GM23248 (cell line): ENCODE results near the gene ZNF80. TPM values are rescaled to one million over a fixed set of nuclear protein-coding genes. Genes with fewer than 3 reads are reported as not detected.

Experiments
- DNase-seq: peaks from one replicate; pipeline ENCODE4 v3.0.0-alpha.2; 2015
- H2AFZ ChIP-seq: fragments of 200-600 bp; sonication (generic); 2 replicates; pipeline ENCODE4 v1.6.1; 2016; ENCODE audit warnings: antibody characterized with exemption
- H3F3A ChIP-seq: fragments of 200-600 bp; sonication (generic); 2 replicates; pipeline ENCODE4 v1.6.1; 2016; ENCODE audit warnings: mild to moderate bottlenecking, antibody characterized with exemption, mixed run types; ENCODE audit not compliant: insufficient read depth
- H3K27ac ChIP-seq: fragments of 200-600 bp; sonication (generic); 2 replicates; pipeline ENCODE4 v1.5.1; 2016; ENCODE audit warnings: mild to moderate bottlenecking
- H3K27me3 ChIP-seq: fragments of 200-600 bp; sonication (generic); replicated peaks from 2 replicates; pipeline ENCODE4 v1.6.1; 2016; ENCODE audit warnings: mild to moderate bottlenecking; ENCODE audit not compliant: insufficient read depth
- H3K36me3 ChIP-seq: fragments of 200-600 bp; sonication (generic); 2 replicates; pipeline ENCODE4 v1.6.1; 2016; ENCODE audit warnings: low read depth, mild to moderate bottlenecking
- H3K4me1 ChIP-seq: fragments of 200-600 bp; sonication (generic); 2 replicates; pipeline ENCODE4 v1.6.1; 2016; ENCODE audit warnings: mild to moderate bottlenecking; ENCODE audit not compliant: insufficient read depth
- H3K4me2 ChIP-seq: fragments of 200-600 bp; sonication (generic); one replicate; pipeline ENCODE4 v1.6.1; 2016; ENCODE audit warnings: mild to moderate bottlenecking; ENCODE audit not compliant: unreplicated experiment
- H3K4me3 ChIP-seq: fragments of 200-600 bp; sonication (generic); 2 replicates; pipeline ENCODE4 v1.5.1; 2016; ENCODE audit warnings: mild to moderate bottlenecking
- H3K79me2 ChIP-seq: fragments of 200-600 bp; sonication (generic); 2 replicates; pipeline ENCODE4 v1.6.1; 2016; ENCODE audit warnings: mild to moderate bottlenecking; ENCODE audit not compliant: insufficient read depth
- H3K9ac ChIP-seq: fragments of 200-600 bp; sonication (generic); 2 replicates; pipeline ENCODE4 v1.6.1; 2016; ENCODE audit warnings: mild to moderate bottlenecking
- H3K9me2 ChIP-seq: fragments of 200-600 bp; sonication (generic); 2 replicates; pipeline ENCODE4 v1.6.1; 2016; ENCODE audit warnings: mixed run types, mild to moderate bottlenecking, moderate library complexity; ENCODE audit not compliant: insufficient read depth
- H3K9me3 ChIP-seq: fragments of 200-600 bp; sonication (generic); one replicate; pipeline ENCODE4 v1.6.1; 2017; ENCODE audit warnings: low read depth
- H4K20me1 ChIP-seq: fragments of 200-600 bp; sonication (generic); 2 replicates; pipeline ENCODE4 v1.6.0; 2016; ENCODE audit not compliant: insufficient read depth
- EZH2 ChIP-seq: fragments of 200-600 bp; sonication (generic); IDR thresholded peaks from 2 replicates; pipeline ENCODE4 v1.6.1; 2018; ENCODE audit warnings: antibody characterized with exemption, mild to moderate bottlenecking; ENCODE audit not compliant: insufficient read depth, poor library complexity, severe bottlenecking
- EZH2phosphoT487 ChIP-seq: fragments of 200-600 bp; sonication (generic); IDR thresholded peaks from 2 replicates; pipeline ENCODE4 v1.6.1; 2018; ENCODE audit warnings: antibody characterized with exemption, moderate library complexity, mild to moderate bottlenecking, low read depth; ENCODE audit not compliant: insufficient read depth
- WGBS, 2 experiments: methylation state at CpG; one replicate each; pipeline ENCODE4 v1.1.6; 2015 to 2017; ENCODE audit warnings: low lambda C conversion rate in 2 of 2, low coverage in 1 of 2; ENCODE audit errors: missing lambda C conversion rate in 2 of 2; 5-methylcytosine and 5-hydroxymethylcytosine counted together
- in situ Hi-C: fragments of 300-500 bp; cut with MboI; formaldehyde crosslinking; loops from 2 replicates; pipeline ENCODE4 v1.15.0; 2020
- polyA plus RNA-seq: library from polyadenylated mRNA; unstranded; fragments of >200 nt; fragmentation: Nextera tagmentation; extraction: Ambion mirVana; gene quantifications from 2 replicates; pipeline ENCODE4 v1.2.1, GENCODE V29; 2016
- total RNA-seq: library from RNA; depleted of rRNA; stranded (reverse); fragments of >200 nt; shearing (Covaris generic); gene quantifications from 2 replicates; pipeline ENCODE4 v1.2.3, GENCODE V29; 2014

ZNF80 gene
- total and polyA plus RNA-seq, 2 experiments from 2014 or later: not detected

DNA sequence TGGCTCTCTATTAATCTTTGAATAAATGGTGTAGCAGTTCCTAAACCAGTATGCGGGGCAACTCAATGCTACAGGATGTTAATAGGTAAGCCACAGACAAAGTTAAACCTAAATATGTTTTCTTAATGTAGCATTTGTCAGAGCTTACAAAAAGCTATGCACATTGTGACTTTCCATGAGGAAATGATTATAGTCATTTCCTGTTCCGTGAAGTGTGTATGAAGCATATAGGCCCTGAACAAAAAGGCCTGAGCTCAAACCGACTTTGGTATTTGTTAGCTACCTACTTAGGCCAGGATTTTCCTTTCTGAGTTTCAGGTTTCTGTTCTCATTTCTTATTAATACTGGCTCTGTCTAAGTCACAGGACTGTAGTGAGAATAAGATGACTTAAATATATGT lies 14.2 kb downstream of the ZNF80 start:
- no peaks in the 10 kb centered on the region for H3K79me2 ChIP-seq
- TF ChIP-seq EZH2phosphoT487 (no peak), EZH2 (no peak)
- no peaks in the 10 kb centered on the region for H3K27me3 ChIP-seq
- H3K36me3 ChIP-seq: no peaks in the 10 kb centered on the region
- peak; percentile 22 for DNase-seq
- no peaks in the 10 kb centered on the region for H3K9me2 ChIP-seq
- H3K27ac ChIP-seq: no peak overlapping the region
- H3K4me2 ChIP-seq: no peak overlapping the region
- peaks cover 5% of the 10 kb centered on the region for H3K9me3 ChIP-seq
- no peaks in the 10 kb centered on the region for H4K20me1 ChIP-seq
- H3K4me3 ChIP-seq: no peak overlapping the region
- H3K4me1 ChIP-seq: no peaks in the 10 kb centered on the region
- in situ Hi-C loops: no loop called here
- 43 to 45% methylated on average over 3 of the region's 3 CpGs for WGBS, 2 experiments
- H3K9ac ChIP-seq: no peak overlapping the region
- H3F3A ChIP-seq: no peaks in the 10 kb centered on the region
- H2AFZ ChIP-seq: 0 out of 2 replicates have a peak overlapping the region, but pooled peaks have one; percentile 3

DNA sequence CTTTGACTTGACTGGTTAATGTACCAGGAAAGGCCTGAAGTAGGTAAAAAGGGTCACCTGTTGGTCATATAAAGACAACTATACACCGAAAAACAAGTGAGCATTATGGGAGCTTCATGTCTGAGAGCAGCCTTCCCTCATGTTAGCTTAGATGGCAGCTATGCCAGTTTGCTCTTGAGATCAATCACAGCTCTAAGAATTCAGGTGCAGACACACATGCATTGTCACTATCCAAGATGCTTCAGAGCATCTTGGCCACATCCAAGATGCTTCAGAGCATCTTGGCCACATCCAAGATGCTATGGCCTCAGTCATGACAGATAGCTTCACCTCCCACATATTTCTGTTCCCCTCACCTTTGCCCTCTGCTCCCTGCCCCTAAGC lies 15.5 kb downstream of the ZNF80 start:
- Histone ChIP-seq H4K20me1 (no peaks in the 10 kb centered on the region), H3K79me2 (no peaks in the 10 kb centered on the region), H3K27ac (no peak overlapping the region), H3K4me2 (no peak overlapping the region), H3F3A (no peaks in the 10 kb centered on the region), H3K4me3 (no peak overlapping the region), H2AFZ (no peak overlapping the region), H3K9me3 (peaks cover 5% of the 10 kb centered on the region), H3K36me3 (no peaks in the 10 kb centered on the region), H3K27me3 (no peaks in the 10 kb centered on the region), H3K4me1 (no peaks in the 10 kb centered on the region), H3K9me2 (no peaks in the 10 kb centered on the region), H3K9ac (no peak overlapping the region)
- in situ Hi-C loops: no loop called here
- no peak for DNase-seq
- 50 to 69% methylated on average over 1 of the region's 1 CpG for WGBS, 2 experiments
- TF ChIP-seq EZH2: no peak
- TF ChIP-seq EZH2phosphoT487: no peak

DNA sequence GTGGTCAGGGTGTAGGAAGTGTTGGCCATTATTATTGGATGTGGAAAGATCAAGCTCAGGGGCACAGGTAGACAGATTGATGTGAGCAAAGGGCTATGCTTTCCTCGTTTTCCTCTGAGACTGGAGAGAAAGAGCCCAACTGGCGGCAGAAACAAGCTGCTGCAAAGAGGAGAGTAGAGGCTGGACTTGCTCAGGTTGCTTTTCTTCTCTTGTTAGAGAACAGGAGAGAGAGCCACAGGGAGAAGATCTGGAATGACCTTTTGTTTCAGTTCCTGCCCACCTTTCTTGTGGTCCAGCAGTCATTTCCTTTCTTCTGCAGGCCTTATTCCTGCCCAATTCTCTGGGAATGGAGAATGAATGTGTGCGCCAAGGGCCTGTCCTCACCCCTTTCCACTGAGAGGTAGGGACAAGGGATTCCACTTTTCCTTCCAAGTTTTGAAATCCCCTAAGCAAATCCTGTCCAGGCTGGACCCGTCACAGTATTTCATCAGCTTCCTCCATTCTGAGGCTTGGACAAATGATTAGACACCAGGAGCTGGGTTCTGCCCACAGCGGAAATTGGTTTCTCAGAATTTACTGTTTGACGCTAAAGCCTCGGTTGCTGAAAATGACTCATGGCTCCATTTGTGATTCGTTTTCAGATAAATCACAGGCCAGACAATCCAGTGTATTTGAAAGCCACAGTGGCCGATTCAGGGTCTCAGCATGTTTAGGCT lies 16.1 kb downstream of the ZNF80 start:
- Histone ChIP-seq H4K20me1 (no peaks in the 10 kb centered on the region), H3K4me2 (no peak overlapping the region), H2AFZ (no peak overlapping the region), H3K36me3 (no peaks in the 10 kb centered on the region), H3K9me3 (peaks cover 5% of the 10 kb centered on the region), H3K9me2 (no peaks in the 10 kb centered on the region), H3K4me1 (no peaks in the 10 kb centered on the region), H3K9ac (no peak overlapping the region), H3K27me3 (no peaks in the 10 kb centered on the region), H3K4me3 (no peak overlapping the region), H3K27ac (no peak overlapping the region), H3K79me2 (no peaks in the 10 kb centered on the region), H3F3A (peaks cover 5% of the 10 kb centered on the region; the same call in 1 of the 2 replicates)
- in situ Hi-C loops: no loop called here
- DNase-seq: no peak
- no peak for TF ChIP-seq EZH2
- TF ChIP-seq EZH2phosphoT487: no peak
- WGBS, 2 experiments: 76 to 78% methylated on average over 9 of the region's 9 CpGs

DNA sequence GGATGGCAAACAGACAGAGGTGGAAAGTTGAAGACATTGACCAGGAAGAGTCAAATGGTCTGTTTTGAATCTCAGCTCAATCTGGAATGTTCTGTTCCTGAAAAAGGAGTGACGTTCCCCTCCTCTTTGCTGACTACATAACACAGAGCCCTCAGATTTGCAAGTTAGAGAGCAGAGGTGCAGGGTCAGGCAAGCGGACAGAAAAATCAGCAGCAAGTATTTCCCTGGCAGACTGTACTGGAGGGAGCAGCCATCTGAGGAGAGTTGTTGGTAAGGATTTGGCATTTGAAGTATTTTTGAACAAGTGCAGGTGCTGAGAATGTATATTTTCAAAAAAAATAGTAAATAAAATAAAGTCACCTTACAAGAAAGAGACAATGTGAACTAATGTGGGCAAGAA lies 17.6 kb downstream of the ZNF80 start:
- Histone ChIP-seq H2AFZ (no peak overlapping the region), H3K4me2 (no peak overlapping the region), H3K36me3 (no peaks in the 10 kb centered on the region), H3K9ac (no peak overlapping the region), H3K4me1 (peaks cover 8% of the 10 kb centered on the region; the same call in 1 of the 2 replicates), H3K9me2 (no peaks in the 10 kb centered on the region), H4K20me1 (no peaks in the 10 kb centered on the region), H3K4me3 (no peak overlapping the region), H3K79me2 (no peaks in the 10 kb centered on the region), H3F3A (peaks cover 19% of the 10 kb centered on the region), H3K27me3 (no peaks in the 10 kb centered on the region), H3K27ac (no peak overlapping the region), H3K9me3 (no peaks in the 10 kb centered on the region)
- WGBS, 2 experiments: 53 to 54% methylated on average over 2 of the region's 2 CpGs
- TF ChIP-seq EZH2phosphoT487: no peak
- TF ChIP-seq EZH2: no peak
- no peak for DNase-seq
- in situ Hi-C loops: no loop called here
